Heart right ventricle (tissue), 16 donors: ENCODE results near the gene FBXL22. TPM values are rescaled to one million over a fixed set of nuclear protein-coding genes. Genes with fewer than 3 reads are reported as not detected.

Experiments used
- ATAC-seq, 8 donors: fragments of 200-7000 bp; cut with Tn5 transposase; one replicate each; pipeline ENCODE4 v1.9.1; 2020; ENCODE audit warnings: mild to moderate bottlenecking in 8 of 8, moderate library complexity in 8 of 8, moderate number of reproducible peaks in 1 of 8
- DNase-seq, 2 donors: peaks; one replicate each; pipeline ENCODE4 v3.0.0-alpha.2; 2020
- H3K27ac ChIP-seq, 10 donors: fragments of 200-600 bp; sonication (generic) in 2 of 10; one replicate each; pipeline versions ENCODE4 v1.5.0 to v1.8.0; 2020 to 2022; ENCODE audit warnings: mild to moderate bottlenecking in 3 of 10
- H3K27me3 ChIP-seq, 7 donors: fragments of 200-600 bp; one replicate each; pipeline ENCODE4 v1.8.0; 2021 to 2022; ENCODE audit warnings: mild to moderate bottlenecking in 2 of 7
- H3K36me3 ChIP-seq, 9 donors: fragments of 200-600 bp; sonication (generic) in 1 of 9; one replicate each; pipeline versions ENCODE4 v1.5.0 to v1.8.0; 2020 to 2022; ENCODE audit warnings: mild to moderate bottlenecking in 2 of 9
- H3K4me1 ChIP-seq, 9 donors: fragments of 200-600 bp; sonication (generic) in 1 of 9; one replicate each; pipeline versions ENCODE4 v1.5.0 to v1.8.0; 2020 to 2022; ENCODE audit warnings: mild to moderate bottlenecking in 4 of 9
- H3K4me3 ChIP-seq, 10 donors: fragments of 200-600 bp; sonication (generic) in 2 of 10; one replicate each; pipeline versions ENCODE4 v1.5.0 to v1.8.0; 2020 to 2022; ENCODE audit warnings: mild to moderate bottlenecking in 7 of 10, moderate library complexity in 2 of 10
- H3K9me3 ChIP-seq, 11 donors: fragments of 200-600 bp in 10 of 11; sonication (generic) in 2 of 11; one replicate each; pipeline versions ENCODE4 v1.5.0 to v1.8.0; 2013 to 2022; ENCODE audit warnings: mild to moderate bottlenecking in 2 of 11, control low read depth in 1 of 11, moderate library complexity in 1 of 11
- WGBS, 2 donors: extraction: QIAGEN DNeasy Blood & Tissue Kit; methylation state at CpG; one replicate each; pipeline ENCODE4 v1.1.7; 2013; ENCODE audit warnings: inconsistent platforms in 1 of 2; 5-methylcytosine and 5-hydroxymethylcytosine counted together
- intact Hi-C, 10 donors: fragments of 100-400 bp; cut with DNase I; formaldehyde crosslinking; loops; one replicate each; pipeline versions ENCODE4 v1.11.1 to v1.14.2; 2022
- polyA plus RNA-seq, 2 donors: library from polyadenylated mRNA; stranded (reverse); fragments of 200-250 nt; gene quantifications; one replicate each; pipeline ENCODE4 v1.2.3, GENCODE V29; 2013
- total RNA-seq, 10 donors: library from RNA; stranded (reverse); fragmentation: NEBNext Ultra II Directional in 3 of 10; extraction: Animal tissue kit (Norgen Biotek cat#: 25700) in 3 of 10; gene quantifications; one replicate each; pipeline versions ENCODE4 v1.2.1 to v1.2.4, GENCODE V29; 2021 to 2023
- TF ChIP-seq, protein P1 (sequence below), 9 donors: fragments of 200-600 bp; sonication (generic) in 2 of 9; IDR thresholded peaks; one replicate each; pipeline versions ENCODE4 v1.5.0 to v1.8.0; 2021 to 2022; ENCODE audit warnings: antibody characterized with exemption in 9 of 9, mild to moderate bottlenecking in 5 of 9, moderate library complexity in 1 of 9
- donor health status: Arrhythmogenic right ventricular cardiomyopathy.
- donor health status: ischemic (EF 13 %, LVEDD 7.1; RV severe dilation, severe dysfunction).
- donor health status: healthy with polysubstance abuse.
- donor health status: DM: no; HTN: yes; CAD: no.
- donor health status: DM: no; HTN: no; CAD: no.
- donor health status: ischemic (EF 25% LVEDD 6.9; RV normal size, moderate dysfunction).
- donor health status: ischemic (EF 25% LVEDD 5.7; RV mildly dilated, moderate dysfunction).
- donor health status: healthy.
- donor health status: DM: yes; HTN: yes; CAD: no.
- donor health status: Ischemic cardiomyopathy.
- donor health status: ischemic (EF 35%, LVEDD 5.7; RV mildly dilated, moderate dysfunction).
- donor health status: nonischemic (EF 11% LVEDD 7.7; RV severe dilation, severe dysfunction).
- donor health status: DM: yes; HTN: yes; CAD: no.
- donor health status: PGD.
- donor health status: ischemic (EF 29% LVEDD 5.4; RV normal size, mild dysfunction).
- donor health status: nonischemic (EF 23%, LVEDD 6.1; RV moderate dilation, normal function).

FBXL22 gene
- total and polyA plus RNA-seq, 12 donors = 2.5 to 38.3 (median 23.5) TPM

DNA sequence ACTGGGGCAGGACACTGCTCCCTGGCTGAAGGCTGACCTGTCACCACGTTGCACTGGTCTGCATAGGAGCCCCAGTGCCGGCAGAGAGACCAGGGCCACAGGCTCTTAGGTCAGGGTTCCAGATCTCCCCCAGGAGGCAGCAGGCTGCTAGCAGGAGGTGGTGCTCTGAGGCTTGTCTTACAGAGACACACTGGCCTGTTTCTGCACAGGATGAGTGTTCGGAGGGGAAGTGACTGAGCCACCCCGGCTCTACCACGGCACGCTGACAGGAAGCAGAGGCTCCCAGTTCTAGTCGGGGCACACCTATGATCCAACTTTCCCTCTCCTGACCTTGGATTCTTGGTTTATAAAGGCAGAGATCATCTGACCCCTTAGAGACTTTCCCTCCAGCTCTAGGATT lies 8.6 kb downstream of the FBXL22 start:
- peaks cover 0 to 56% (median 23%) of the 10 kb centered on the region in 9 donors for H3K36me3 ChIP-seq
- H3K4me3 ChIP-seq = no peak overlapping the region
- intact Hi-C loops = loop anchor here in 2 of 10 donors (10.0 kb wide), 2 partner anchors 289 to 459 kb away; no protein-coding TSS in a partner anchor
- 62 to 68% methylated on average over 7 of the region's 7 CpGs for WGBS, 2 donors
- H3K9me3 ChIP-seq = no peaks in the 10 kb centered on the region
- DNase-seq = no peak
- TF ChIP-seq, protein P1, sequence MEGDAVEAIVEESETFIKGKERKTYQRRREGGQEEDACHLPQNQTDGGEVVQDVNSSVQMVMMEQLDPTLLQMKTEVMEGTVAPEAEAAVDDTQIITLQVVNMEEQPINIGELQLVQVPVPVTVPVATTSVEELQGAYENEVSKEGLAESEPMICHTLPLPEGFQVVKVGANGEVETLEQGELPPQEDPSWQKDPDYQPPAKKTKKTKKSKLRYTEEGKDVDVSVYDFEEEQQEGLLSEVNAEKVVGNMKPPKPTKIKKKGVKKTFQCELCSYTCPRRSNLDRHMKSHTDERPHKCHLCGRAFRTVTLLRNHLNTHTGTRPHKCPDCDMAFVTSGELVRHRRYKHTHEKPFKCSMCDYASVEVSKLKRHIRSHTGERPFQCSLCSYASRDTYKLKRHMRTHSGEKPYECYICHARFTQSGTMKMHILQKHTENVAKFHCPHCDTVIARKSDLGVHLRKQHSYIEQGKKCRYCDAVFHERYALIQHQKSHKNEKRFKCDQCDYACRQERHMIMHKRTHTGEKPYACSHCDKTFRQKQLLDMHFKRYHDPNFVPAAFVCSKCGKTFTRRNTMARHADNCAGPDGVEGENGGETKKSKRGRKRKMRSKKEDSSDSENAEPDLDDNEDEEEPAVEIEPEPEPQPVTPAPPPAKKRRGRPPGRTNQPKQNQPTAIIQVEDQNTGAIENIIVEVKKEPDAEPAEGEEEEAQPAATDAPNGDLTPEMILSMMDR (IDR thresholded peaks at IDR 0.05) = no peak
- H3K27me3 ChIP-seq = no peaks in the 10 kb centered on the region
- ATAC-seq = no peak
- peak overlapping the region in 2 of 10 donors; percentile 41 to 42 for H3K27ac ChIP-seq
- H3K4me1 ChIP-seq = peaks cover 2 to 48% (median 27%) of the 10 kb centered on the region in 9 donors

DNA sequence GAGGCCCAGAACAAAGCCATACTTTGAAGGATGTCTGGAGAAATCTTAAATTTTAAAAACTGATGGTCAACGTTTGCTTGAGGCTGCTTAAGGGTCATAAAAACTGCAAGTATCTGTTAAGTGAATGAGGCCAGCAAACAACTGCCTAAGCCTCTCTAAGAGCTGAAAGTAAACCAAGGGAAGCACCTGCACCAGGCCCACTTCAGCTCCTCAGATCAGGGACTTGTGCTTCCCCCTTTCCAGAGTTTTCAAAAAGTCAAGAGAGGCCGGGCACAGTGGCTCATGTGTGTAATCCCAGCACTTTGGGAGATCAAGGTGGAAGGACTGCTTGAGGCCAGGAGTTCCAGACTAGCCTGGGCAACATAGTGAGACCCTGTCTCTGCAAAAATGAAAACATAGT lies 9.1 kb downstream of the FBXL22 start:
- H3K4me3 ChIP-seq = no peak overlapping the region
- no peaks in the 10 kb centered on the region for H3K27me3 ChIP-seq
- peaks cover 0 to 61% (median 23%) of the 10 kb centered on the region in 9 donors for H3K36me3 ChIP-seq
- TF ChIP-seq, protein P1 (IDR thresholded peaks at IDR 0.05) = no peak
- ATAC-seq (no peak), DNase-seq (no peak)
- intact Hi-C loops = loop anchor here in 2 of 10 donors (10.0 kb wide), 2 partner anchors 288 to 458 kb away; no protein-coding TSS in a partner anchor
- peaks cover 2 to 49% (median 31%) of the 10 kb centered on the region in 9 donors for H3K4me1 ChIP-seq
- H3K27ac ChIP-seq = peak overlapping the region in 2 of 10 donors; percentile 17 to 42
- H3K9me3 ChIP-seq = no peaks in the 10 kb centered on the region
- WGBS, 2 donors = 58 to 79% methylated on average over 2 of the region's 2 CpGs

DNA sequence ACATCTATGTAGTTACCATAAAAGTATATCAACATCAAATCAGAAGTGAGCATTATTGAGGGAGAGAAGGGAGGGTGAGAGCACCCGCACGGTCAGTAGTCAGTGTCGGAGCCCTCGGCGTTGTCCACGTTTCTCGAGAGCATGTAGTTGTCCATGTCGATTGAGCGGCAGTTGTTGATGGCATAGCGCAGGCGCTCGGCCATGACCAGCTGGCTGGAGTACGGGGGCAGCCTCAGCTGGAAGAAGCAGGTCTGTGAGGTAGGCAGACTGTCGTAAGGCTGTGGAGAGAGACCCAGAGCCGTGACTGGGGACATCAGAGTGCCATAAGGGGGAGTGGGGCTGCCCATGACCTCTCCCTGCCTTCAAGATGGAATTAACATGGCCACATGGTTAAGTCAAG lies 11.8 kb downstream of the FBXL22 start:
- 95% methylated on average over 15 of the region's 15 CpGs for WGBS, 2 donors

DNA sequence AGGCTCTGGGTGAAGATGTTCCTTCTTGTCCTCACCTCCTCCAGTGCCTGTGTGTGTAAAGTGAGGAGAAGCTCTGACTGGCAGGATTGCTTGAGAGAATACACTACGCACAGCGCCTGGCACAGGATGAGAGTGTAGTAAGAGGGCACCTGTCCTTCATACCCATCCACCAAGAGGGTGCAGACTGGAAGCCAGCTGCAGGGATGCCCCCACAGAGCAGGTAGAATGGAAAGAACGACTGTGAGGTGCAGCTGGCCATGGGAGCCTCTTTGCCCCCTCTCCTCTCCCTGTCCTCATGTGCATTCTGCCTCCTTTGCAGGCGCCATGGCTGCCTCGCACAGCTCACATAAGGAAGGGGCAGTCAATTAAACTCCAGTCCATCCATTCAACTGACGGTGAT lies 12.3 kb downstream of the FBXL22 start:
- intact Hi-C loops = loop anchor here in 2 of 10 donors (10.0 kb wide), 2 partner anchors 285 to 455 kb away; no protein-coding TSS in a partner anchor
- DNase-seq = no peak
- TF ChIP-seq, protein P1 (IDR thresholded peaks at IDR 0.05) = no peak
- no peak overlapping the region for H3K4me3 ChIP-seq
- no peak overlapping the region for H3K27ac ChIP-seq
- H3K27me3 ChIP-seq = no peaks in the 10 kb centered on the region
- H3K4me1 ChIP-seq = peaks cover 0 to 27% (median 13%) of the 10 kb centered on the region in 9 donors
- 92 to 95% methylated on average over 6 of the region's 6 CpGs for WGBS, 2 donors
- H3K36me3 ChIP-seq = peaks cover 0 to 91% (median 37%) of the 10 kb centered on the region in 9 donors
- H3K9me3 ChIP-seq = no peaks in the 10 kb centered on the region
- ATAC-seq = no peak

More for the DNA sequence above, 11.8 kb downstream of the FBXL22 start:
- no peak for ATAC-seq
- Histone ChIP-seq H3K27me3 (no peaks in the 10 kb centered on the region), H3K4me3 (no peak overlapping the region), H3K36me3 (peaks cover 0 to 88% (median 32%) of the 10 kb centered on the region in 9 donors), H3K27ac (no peak overlapping the region), H3K4me1 (peaks cover 0 to 27% (median 13%) of the 10 kb centered on the region in 9 donors), H3K9me3 (no peaks in the 10 kb centered on the region)
- TF ChIP-seq, protein P1 (IDR thresholded peaks at IDR 0.05) = no peak
- DNase-seq = no peak
- intact Hi-C loops = loop anchor here in 2 of 10 donors (10.0 kb wide), 2 partner anchors 286 to 456 kb away; no protein-coding TSS in a partner anchor
